Measurements from ENCODE around the gene CLBA1.
"Not testable (repeated sequence)": the region's sequence is repeated elsewhere in the genome, so short reads cannot be mapped to it uniquely, and the experiment has no call there.

DNA sequence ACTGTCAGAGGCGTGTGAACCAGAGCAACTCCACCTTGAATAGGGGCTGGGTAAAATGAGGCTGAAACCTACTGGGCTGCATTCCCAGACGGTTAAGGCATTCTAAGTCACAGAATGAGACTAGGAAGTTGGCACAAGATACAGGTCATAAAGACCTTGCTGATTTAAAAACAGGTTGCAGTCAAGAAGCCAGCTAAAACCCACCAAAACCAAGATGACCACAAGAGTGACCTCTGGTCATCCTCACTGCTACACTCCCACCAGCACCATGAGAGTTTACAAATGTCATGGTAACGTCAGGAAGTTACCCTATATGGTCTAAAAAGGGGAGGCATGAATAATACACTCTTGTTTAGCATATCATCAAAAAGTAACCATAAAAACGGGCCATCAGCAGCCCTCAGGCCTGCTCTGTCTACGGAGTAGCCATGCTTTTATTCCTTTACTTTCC lies 46.9 kb downstream of the CLBA1 start:
- not testable (repeated sequence) for TF ChIP-seq ZNF132 (tag by site-specific recombination; IDR thresholded peaks at IDR 0.05; ENCODE audit: borderline replicate concordance); ZNF555 (tag by site-specific recombination; conservative IDR thresholded peaks at IDR 0.05); REST (tag by site-specific recombination; IDR thresholded peaks at IDR 0.05); ZNF280D (tag by site-specific recombination; IDR thresholded peaks at IDR 0.05); ZNF664 (tag by site-specific recombination; IDR thresholded peaks at IDR 0.05); ZNF658 (tag by site-specific recombination; IDR thresholded peaks at IDR 0.05); CTCF (tag by site-specific recombination; IDR thresholded peaks at IDR 0.05); MZF1 (tag by site-specific recombination; IDR thresholded peaks at IDR 0.05; ENCODE audit: borderline replicate concordance)
- TF ChIP-seq, protein P1, sequence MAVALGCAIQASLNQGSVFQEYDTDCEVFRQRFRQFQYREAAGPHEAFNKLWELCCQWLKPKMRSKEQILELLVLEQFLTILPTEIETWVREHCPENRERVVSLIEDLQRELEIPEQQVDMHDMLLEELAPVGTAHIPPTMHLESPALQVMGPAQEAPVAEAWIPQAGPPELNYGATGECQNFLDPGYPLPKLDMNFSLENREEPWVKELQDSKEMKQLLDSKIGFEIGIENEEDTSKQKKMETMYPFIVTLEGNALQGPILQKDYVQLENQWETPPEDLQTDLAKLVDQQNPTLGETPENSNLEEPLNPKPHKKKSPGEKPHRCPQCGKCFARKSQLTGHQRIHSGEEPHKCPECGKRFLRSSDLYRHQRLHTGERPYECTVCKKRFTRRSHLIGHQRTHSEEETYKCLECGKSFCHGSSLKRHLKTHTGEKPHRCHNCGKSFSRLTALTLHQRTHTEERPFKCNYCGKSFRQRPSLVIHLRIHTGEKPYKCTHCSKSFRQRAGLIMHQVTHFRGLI (tag by site-specific recombination; IDR thresholded peaks at IDR 0.05): not testable (repeated sequence)
